Right forelimb (tissue), 1 donor: Measurements from ENCODE around the gene MEGF11.
"Not testable (repeated sequence)": the region's sequence is repeated elsewhere in the genome, so short reads cannot be mapped to it uniquely, and the experiment has no call there.

Experiments
- DNase-seq: peaks from one replicate; pipeline ENCODE4 v3.0.0-alpha.2; 2018

MEGF11 gene

DNA sequence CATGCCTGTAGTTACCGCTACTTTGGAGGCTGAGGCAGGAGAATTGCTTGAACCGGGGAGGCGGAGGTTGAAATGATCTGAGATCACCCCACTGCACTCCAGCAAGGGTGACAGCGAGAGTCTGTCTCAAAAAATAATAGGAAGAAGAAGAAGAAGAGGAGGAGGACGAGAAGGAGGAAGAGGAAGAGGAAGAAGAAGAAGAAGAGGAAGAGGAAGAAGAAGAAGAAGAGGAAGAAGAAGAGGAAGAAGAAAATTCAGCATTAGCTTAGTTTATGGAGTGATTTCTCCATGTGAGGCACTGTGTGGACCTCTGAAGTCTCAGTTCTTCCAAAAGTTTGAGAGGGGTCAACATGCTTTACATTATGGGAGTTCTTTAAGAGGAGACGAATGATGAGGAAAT lies 17.4 kb upstream of the MEGF11 start:
- no peak for DNase-seq

- no peak for DNase-seq
These were observed 16.0 kb upstream of the MEGF11 start for GRCh38 chr15:66269326-66270090.

GRCh38 chr15:66264859-66265513 lies 11.4 kb upstream of the MEGF11 start:
- DNase-seq: no peak

GRCh38 chr15:66262837-66263236 lies 9.3 kb upstream of the MEGF11 start:
- not testable (repeated sequence) for DNase-seq

DNA sequence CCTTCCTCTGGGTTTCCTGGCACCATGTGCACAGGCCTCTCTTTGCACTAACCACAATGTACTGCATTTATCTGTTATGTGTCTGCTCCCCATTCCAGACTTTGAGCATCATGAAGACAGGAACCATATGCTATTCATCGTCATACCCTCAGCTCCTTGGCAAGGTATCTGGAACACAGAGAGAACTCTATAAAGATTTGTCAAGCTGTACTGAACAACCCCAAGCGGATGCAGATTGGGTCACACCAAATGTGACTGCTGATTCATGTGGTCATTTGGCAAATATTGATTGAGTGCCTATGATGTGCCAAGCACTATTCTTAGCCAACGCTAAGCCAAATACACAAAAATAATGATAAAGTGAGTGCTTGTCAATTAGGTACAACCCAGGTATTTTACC lies 7.5 kb upstream of the MEGF11 start:
- no peak for DNase-seq

GRCh38 chr15:66256692-66257091 lies 3.1 kb upstream of the MEGF11 start:
- DNase-seq: no peak

DNA sequence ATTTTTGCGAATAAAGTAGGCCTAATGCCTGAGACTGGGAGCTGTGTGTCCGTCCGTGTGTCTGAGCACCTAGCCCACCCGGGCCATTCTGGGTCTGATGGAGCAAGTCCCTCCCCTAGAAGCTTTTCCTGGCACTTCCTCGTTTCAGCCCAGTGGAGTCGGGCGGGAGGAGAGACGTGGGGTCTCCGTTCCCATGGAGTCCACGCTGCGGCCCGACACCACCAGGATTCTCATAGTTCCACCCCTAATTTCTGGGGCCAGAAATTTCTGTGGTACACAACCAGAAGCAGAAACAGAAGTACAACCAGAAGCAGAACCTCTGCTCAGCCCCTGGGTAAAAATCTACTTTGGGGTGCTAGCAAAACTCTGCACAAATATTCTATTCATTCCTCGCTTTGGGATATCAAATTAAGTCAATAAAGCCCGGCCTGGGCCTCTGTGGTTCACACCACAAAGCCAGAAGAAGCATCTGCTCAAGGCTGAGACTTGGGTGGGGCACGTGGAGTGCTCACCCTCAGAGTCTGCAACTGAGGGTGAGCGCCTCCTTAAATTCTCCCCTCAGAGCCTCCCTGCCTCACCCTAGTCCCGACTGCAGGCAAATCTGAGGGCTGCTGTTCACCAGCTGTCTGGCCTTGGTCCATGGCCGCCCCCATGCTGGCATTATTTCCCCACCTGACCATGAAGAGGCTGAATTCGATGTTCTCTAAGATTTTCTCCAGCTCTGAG lies 1.6 kb upstream of the MEGF11 start:
- no peak for DNase-seq

DNA sequence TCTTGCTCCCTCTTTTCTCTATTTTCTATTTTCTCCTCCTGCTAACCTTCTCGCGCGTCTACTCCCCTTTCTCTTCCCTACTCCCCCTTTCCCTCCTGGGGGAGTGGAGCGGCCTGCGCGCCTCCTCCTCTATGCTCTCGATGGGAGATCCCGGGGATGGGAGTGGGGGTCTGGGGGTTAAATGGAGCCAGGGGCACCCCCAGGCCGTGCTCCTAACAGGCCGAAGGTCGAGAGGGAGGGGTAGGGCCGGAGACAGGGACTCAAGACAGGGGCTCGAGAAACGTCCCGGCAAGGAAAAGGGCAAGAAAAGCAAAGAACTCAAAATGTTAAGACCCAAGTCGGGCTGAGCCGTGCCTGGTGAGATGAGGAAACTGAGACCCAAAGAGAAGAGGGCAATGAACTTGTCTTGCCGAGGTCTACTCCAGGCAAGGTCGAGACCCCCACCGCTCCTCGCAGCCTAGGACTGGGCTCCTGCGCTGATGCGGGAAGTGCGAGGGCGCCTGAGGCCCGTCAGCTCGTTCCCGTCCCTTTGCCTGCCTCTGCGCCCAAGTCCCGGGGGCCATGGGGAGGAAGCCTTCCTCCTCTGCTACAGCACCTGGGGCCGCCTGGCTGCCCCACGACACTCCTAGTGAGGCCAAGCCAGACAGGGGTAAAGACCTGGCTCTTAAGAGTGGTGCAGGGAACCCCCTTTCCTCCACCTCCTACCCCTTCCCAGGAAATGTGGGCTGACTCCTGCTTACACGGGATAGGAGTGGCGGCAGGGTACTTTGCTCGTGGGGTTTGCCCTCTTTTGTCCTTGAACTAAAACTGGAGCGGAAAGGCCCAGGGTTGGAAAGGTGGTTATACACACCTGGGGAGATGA lies 770 bp upstream of the MEGF11 start:
- DNase-seq: no peak

DNA sequence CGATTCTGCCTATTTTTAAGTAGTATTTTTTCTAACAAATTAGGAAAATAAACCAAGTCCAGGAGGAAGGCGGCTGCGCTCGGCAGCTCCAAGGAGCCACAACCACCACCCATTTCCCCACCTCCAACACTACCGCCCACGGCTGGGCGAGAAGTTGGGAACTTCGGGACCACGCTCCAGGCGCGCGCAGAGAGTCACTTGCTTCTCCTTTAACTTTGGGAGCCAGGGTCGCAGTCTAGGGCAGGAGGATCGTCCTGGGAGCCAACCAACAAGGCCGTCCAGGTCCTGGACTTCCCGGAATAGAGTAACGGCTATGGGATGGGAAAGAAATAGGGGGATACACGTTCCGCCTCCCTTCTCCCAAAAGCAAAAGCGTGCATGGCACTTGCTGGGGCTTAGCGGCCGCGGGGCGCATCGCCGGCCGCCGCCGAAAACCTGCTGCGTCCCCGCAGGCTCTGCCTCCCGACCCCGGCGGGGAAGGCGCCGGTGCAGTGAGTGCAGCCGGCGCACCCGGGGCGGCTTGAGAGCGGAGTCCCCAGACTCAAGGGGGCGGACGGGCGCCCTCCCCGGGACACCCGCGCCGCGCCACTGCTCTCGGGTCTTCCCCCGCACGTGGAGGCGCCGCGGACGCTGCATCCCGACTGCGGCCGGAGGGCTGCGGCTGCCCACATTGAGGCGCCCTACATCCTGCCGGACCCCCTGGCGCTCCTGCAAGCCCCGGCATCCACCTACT lies 699 bp downstream of the MEGF11 start:
- DNase-seq: peak; percentile 56

- DNase-seq: peak; percentile 67
These were observed 1.5 kb downstream of the MEGF11 start for GRCh38 chr15:66251790-66252684.

DNA sequence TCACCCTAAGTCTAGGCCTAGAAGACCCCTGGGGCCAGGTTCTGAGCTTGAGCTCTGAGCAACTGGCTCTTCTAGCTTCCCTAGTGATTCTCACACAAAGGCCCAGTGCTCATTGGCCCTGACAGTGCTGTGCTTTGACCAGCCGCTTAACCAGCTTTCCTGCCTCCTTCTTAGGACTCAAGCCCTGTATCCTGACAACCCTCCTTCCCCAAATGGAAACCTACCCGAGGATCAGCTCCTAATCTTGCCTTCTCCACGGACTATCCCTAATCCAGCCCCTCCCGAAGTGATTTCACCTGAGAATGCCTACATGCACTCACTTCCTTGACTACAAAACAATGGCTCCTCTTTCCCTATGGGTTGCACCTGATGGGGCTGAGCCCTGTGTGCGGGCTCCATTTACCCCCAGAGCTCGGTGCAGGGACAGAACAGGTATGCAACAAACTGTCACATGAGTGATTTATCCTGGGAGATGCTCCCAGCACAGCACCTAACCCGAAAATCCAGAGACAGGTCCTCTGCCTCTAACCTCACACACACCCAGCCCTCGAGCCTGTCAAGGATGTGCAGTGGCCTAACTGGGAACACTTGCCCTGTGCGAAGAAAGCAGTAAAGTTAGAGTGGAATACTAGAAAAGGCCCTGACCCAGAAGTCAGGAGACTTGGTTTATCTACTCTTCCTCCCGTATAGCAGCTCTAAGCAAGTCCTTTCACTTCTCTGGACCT lies 2.3 kb downstream of the MEGF11 start:
- DNase-seq: no peak

- no peak for DNase-seq
These were observed 3.9 kb downstream of the MEGF11 start for GRCh38 chr15:66249605-66250174.

DNA sequence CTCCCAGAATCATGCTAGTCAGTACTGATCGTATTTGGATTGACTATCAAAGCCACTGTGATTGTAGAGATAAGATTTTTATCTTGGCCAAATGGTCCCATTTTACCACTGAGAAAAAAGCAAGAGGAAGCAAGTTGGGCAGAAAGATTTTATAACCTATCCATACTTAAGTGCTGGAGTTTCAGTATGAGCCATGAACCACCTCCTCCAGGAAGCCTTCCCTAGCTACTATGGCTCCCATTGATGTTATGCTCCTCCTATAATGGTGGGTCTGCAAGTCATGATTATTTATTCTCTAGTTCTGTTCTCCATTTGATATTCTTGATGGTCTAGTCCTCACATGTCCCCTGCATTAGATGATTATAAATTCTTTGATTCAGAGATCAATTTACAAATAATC lies 6.6 kb downstream of the MEGF11 start:
- no peak for DNase-seq

DNA sequence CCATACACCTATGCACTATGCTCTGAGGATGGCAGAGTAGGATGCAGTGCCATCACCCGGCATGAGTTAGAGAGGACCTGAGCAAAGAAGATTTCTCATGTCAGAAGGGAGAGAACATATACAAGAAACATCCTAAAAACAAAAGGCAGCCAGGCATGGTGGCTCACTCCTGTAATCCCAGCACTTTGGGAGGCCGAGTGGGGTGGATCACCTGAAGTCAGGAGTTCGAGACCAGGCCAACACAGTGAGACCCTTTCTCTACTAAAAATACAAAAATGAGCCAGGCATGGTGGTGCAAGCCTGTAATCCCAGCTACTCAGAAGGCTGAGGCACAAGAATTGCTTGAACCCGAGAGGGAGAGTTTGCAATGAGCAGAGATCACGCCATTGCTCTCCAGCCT lies 7.7 kb downstream of the MEGF11 start:
- DNase-seq: not testable (repeated sequence)

- no peak for DNase-seq
These were observed 11.7 kb downstream of the MEGF11 start for GRCh38 chr15:66241908-66242285.

DNA sequence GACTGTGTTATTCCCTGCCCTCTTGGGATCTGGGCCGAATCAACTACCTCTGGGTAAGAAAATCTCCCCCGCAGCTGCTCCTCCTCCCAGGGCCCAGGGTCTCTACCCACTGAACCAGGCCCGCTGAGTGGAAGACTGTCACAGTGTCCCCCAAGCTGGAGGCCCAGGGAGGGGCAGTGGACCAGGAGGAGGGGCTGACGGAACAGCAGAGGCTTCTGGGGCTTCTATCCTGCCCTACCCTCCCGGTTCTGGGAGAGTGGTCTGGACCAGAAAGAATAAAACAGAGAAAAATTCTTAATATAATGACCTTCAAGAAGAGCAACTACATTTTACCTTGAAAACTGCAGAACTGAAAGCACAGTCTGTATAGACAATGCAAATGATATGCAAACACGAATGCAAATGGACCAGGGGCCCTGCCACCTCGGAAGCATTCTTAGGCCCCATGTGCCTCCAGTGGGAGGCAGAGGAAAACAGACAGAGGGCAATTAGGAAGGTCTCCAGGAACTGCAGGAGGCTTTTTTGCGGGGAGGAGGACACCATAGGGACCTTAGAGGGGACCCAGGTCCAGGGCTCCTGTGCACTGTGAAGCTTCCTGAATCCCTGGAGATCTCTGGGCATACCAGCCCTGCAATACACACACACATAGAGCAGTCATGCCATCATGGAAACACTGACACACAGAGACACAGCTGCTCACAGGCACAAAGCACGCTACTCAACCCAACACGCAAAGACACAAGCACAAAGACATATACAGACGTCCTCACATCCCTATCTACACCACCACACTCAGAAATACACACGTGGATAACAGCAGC lies 12.3 kb downstream of the MEGF11 start:
- no peak for DNase-seq

DNA sequence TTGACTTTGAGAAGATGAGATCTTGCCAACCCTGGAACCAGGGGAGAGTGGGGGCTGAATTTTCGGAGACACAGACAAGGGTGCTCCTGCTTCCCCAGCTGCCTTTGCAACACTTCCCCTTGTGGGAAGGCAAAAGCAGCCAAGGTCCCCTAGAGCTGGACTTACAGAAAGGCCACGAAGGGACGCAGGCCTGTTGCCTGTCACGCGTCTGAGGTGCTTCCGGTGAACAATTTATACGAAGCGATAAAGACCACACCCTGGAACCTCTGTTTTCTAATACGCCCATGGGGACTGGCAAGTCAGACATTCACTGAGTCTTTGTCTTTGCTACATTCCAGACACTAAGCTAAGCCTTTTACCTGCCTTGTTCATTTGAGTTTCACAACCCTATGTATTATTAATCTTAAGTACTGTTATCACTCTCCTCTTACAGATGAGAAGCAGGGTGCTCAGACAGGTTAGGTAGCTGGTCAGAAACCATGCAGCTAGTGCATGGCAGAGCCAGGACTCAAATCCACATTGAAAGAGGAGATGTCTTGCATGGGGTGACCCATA lies 13.2 kb downstream of the MEGF11 start:
- no peak for DNase-seq

DNA sequence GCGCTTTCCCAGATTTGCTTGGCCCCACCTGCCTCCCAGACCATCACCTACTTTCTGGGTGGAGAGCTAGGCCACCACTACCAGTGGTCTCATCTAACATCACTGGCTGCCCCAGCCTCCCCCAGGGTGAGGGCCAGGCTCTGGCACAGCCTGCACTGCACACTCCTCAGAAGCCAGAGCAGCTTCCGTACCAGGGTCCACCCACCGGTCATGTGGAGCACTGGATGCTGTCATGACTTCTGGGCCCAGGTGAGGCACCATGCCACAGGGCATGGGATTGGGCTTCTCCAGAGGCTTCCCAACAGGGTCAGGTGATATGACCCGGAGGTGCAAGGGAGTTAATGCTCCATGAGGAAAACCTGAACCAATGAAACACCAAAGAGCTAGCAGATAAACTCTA lies 14.0 kb downstream of the MEGF11 start:
- DNase-seq: no peak

GRCh38 chr15:66238318-66238717 lies 15.2 kb downstream of the MEGF11 start:
- no peak for DNase-seq
